Activated CD8-positive, alpha-beta T cell treated with anti-CD3 and anti-CD28 coated beads for 36 hours (primary cell): ENCODE results near the gene BICRA. TPM values are rescaled to one million over a fixed set of nuclear protein-coding genes. Genes with fewer than 3 reads are reported as not detected.

Experiments
- ATAC-seq: fragments of 200-7000 bp; cut with Tn5 transposase; one replicate; pipeline ENCODE4 v1.10.0; 2021; ENCODE audit warnings: mild to moderate bottlenecking, moderate library complexity
- CTCF ChIA-PET: fragments of 350-600 bp; sonication (Branson Sonifier 250); formaldehyde crosslinking; loops from one replicate; lab custom pipeline; 2021; ENCODE audit warnings: antibody characterized with exemption; lab: Charles Lee
- POLR2A ChIA-PET: fragments of 350-600 bp; sonication (Branson Sonifier 250); formaldehyde crosslinking; loops from one replicate; lab custom pipeline; 2021; ENCODE audit warnings: antibody characterized with exemption; lab: Charles Lee
- DNase-seq: peaks from one replicate; pipeline ENCODE4 v3.0.0-alpha.2; 2020
- H3K27ac Mint-ChIP-seq: one replicate; pipeline ENCODE4 v1.8.0; 2021; ENCODE audit warnings: mild to moderate bottlenecking, mixed read lengths
- H3K27me3 Mint-ChIP-seq: one replicate; pipeline ENCODE4 v1.8.0; 2021; ENCODE audit warnings: mixed read lengths
- H3K36me3 Mint-ChIP-seq: one replicate; pipeline ENCODE4 v1.8.0; 2021; ENCODE audit warnings: low read depth, mixed read lengths
- H3K4me1 Mint-ChIP-seq: one replicate; pipeline ENCODE4 v1.8.0; 2021; ENCODE audit warnings: low read depth, mixed read lengths
- H3K4me3 Mint-ChIP-seq: one replicate; pipeline ENCODE4 v1.8.0; 2021; ENCODE audit warnings: mild to moderate bottlenecking, moderate library complexity, mixed read lengths
- H3K9me3 Mint-ChIP-seq: one replicate; pipeline ENCODE4 v1.8.0; 2021; ENCODE audit warnings: mixed read lengths
- intact Hi-C: fragments of 100-400 bp; cut with micrococcal nuclease; formaldehyde crosslinking; loops from one replicate; pipeline ENCODE4 v1.10.0; 2022
- total RNA-seq, 2 experiments: library from RNA; stranded (reverse); gene quantifications; one replicate each; pipeline ENCODE4 v1.2.3, GENCODE V29; 2021
- TF ChIP-seq, protein P1 (sequence below): fragments of 200-600 bp; IDR thresholded peaks from one replicate; pipeline ENCODE4 v1.8.0; 2022; ENCODE audit warnings: antibody characterized with exemption, mild to moderate bottlenecking

The BICRA gene
- total RNA-seq, 2 experiments from 2014 or later: 8.7 to 8.8 TPM

DNA sequence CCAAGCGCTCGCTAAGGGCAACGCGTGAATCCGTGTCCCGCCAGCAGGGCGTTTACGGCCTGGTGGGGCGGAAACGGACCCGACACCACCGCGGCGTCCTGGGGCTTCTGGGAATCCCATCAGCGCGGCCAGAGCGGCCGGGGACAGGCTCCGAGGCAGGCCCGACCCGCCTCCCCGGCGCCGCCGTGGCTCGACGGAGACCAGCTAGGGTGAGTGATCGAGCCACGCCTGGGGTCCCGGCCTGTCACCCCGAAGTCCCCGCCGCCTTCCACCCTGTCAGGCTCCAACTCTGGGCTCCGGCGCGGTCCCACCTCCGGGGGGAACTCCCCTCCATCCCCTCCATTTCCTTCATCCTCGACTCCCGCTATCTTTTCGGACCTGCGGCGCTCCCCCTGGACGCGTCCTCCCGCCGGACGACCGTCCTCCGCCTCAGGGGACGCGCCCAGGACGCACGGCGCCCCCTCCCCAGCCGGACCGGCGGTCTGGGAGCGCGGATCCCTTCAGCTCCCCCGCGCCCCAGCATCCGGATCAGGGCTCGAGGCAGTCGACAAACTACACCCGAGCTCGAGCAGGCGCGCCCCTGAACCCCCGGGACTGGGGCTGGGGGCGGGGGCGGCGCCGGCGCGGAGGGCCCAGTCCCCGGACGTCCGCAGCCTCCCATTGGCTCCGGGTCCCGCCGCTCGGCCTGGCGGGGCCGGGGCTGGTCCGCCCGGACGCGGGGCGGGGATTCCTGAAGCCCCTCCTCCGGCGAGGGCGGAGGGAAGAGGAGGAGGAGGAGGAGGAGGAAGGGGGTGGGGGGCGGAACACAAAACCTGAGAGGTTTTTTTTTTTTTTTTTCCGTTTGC lies 638 bp upstream of the BICRA start:
- peaks cover 28% of the 10 kb centered on the region for H3K4me1 Mint-ChIP-seq
- peaks cover 3% of the 10 kb centered on the region for H3K36me3 Mint-ChIP-seq
- peak; percentile 95 for DNase-seq
- no peaks in the 10 kb centered on the region for H3K27me3 Mint-ChIP-seq
- ChIA-PET CTCF (interaction anchor here (1.4 to 1.9 kb wide), 2 partner anchors 8 to 171 kb away, joined by 3 to 4 read pairs; no protein-coding TSS in a partner anchor), POLR2A (interaction anchor here (0.6 to 1.6 kb wide), 8 partner anchors 8 to 175 kb away, joined by 3 to 6 read pairs (median 4); partner anchors contain the start of gene KPTN)
- intact Hi-C loops: no loop called here
- TF ChIP-seq, protein P1, sequence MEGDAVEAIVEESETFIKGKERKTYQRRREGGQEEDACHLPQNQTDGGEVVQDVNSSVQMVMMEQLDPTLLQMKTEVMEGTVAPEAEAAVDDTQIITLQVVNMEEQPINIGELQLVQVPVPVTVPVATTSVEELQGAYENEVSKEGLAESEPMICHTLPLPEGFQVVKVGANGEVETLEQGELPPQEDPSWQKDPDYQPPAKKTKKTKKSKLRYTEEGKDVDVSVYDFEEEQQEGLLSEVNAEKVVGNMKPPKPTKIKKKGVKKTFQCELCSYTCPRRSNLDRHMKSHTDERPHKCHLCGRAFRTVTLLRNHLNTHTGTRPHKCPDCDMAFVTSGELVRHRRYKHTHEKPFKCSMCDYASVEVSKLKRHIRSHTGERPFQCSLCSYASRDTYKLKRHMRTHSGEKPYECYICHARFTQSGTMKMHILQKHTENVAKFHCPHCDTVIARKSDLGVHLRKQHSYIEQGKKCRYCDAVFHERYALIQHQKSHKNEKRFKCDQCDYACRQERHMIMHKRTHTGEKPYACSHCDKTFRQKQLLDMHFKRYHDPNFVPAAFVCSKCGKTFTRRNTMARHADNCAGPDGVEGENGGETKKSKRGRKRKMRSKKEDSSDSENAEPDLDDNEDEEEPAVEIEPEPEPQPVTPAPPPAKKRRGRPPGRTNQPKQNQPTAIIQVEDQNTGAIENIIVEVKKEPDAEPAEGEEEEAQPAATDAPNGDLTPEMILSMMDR: peak; percentile 27
- H3K4me3 Mint-ChIP-seq: peak overlapping the region; percentile 79
- H3K9me3 Mint-ChIP-seq: no peaks in the 10 kb centered on the region
- ATAC-seq: peak; percentile 92
- H3K27ac Mint-ChIP-seq: peak overlapping the region; percentile 75

DNA sequence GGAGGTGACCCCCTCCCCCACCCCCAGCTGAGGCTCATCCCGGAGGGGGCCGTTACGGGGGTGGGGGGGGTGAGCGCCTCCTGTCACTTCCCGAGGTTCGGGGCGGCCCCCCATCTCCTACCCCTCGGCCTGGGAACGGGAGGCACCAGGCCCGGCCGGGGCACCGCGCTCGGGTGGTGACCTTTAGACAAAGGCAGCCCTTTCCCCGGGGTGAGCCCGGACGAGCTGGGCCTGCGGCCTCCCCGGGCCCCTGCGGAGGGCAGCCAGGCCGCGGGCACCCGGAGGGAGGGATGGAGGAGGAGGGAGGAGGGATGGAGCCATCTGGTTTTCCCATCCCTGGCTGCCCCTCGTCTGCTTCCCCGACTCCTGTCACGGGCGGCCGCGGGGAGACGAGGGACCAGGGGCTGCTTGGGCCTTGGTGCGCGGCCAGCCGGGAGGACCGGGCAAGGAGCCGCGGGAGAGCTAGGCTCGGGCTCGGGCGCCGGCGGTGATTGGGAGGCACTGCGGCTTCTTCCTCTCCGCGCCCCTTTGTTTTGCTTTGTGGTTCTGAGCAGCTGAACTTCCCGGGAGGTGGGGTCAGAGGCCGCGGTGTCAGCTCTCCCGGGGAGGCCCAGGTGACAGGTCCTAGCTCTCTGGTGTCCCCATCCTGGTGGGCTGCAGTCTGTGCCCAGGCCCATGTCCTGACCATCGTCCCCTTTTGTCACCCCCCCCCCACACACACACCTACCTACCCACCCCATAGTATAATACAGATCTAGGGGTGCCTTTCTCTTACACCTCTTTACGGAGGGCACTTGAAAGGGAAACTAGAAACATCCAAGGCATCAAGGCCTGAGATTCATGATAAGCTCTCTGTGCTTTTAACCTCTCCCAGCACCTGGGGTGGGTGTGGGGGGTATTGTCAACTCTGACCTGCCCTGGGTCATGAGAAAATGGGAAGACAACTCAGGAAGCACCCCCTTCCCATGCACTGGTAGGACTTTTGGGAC lies 1.3 kb downstream of the BICRA start:
- POLR2A ChIA-PET: interaction anchor here (0.5 to 5.0 kb wide), 7 partner anchors 10 to 150 kb away, joined by 3 to 34 read pairs (median 4); partner anchors contain the start of gene NOP53
- H3K9me3 Mint-ChIP-seq: no peaks in the 10 kb centered on the region

DNA sequence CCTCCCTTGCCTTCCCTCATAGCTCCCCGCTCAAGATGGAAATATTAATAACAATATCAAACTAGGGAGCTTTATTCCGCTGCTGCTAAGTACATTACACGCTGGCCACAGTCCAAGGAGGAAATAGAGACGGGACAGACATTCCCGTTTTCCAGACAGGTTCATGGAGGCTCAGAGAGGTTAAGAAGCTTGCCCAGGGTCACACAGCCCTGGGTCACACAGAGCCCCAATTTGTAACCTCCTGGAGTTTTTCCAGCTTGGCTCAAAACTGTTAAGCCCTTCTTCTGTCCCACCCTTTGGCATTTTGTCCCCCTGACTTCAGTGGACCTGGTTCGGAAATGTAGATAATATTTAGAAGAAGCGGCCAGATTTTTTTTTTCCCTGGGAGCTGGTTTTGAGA lies 2.0 kb downstream of the BICRA start:
- CTCF ChIA-PET: interaction anchor here (0.9 to 2.1 kb wide), 10 partner anchors 10 to 219 kb away, joined by 3 to 8 read pairs (median 6); partner anchors contain the start of genes EHD2 and NAPA
- intact Hi-C loops: no loop called here
- H3K36me3 Mint-ChIP-seq: peaks cover 11% of the 10 kb centered on the region
- peaks cover 31% of the 10 kb centered on the region for H3K4me1 Mint-ChIP-seq
- ATAC-seq (no peak), DNase-seq (no peak)
- H3K27ac Mint-ChIP-seq: peak overlapping the region; percentile 68
- H3K9me3 Mint-ChIP-seq: no peaks in the 10 kb centered on the region
- peak overlapping the region; percentile 87 for H3K4me3 Mint-ChIP-seq
- TF ChIP-seq, protein P1: no peak
- POLR2A ChIA-PET: interaction anchor here (0.6 to 5.0 kb wide), 6 partner anchors 11 to 134 kb away, joined by 3 to 34 read pairs (median 4); partner anchors contain the start of gene NOP53
- no peaks in the 10 kb centered on the region for H3K27me3 Mint-ChIP-seq

More for the DNA sequence above, 1.3 kb downstream of the BICRA start:
- no peaks in the 10 kb centered on the region for H3K27me3 Mint-ChIP-seq
- TF ChIP-seq, protein P1: no peak
- DNase-seq (peak; percentile 62), ATAC-seq (no peak)
- peak overlapping the region; percentile 87 for H3K4me3 Mint-ChIP-seq
- H3K27ac Mint-ChIP-seq: peak overlapping the region; percentile 68
- H3K4me1 Mint-ChIP-seq: peaks cover 27% of the 10 kb centered on the region
- H3K36me3 Mint-ChIP-seq: peaks cover 9% of the 10 kb centered on the region
- intact Hi-C loops: no loop called here
- CTCF ChIA-PET: interaction anchor here (0.9 to 2.1 kb wide), 10 partner anchors 10 to 219 kb away, joined by 3 to 8 read pairs (median 6); partner anchors contain the start of genes EHD2 and NAPA

DNA sequence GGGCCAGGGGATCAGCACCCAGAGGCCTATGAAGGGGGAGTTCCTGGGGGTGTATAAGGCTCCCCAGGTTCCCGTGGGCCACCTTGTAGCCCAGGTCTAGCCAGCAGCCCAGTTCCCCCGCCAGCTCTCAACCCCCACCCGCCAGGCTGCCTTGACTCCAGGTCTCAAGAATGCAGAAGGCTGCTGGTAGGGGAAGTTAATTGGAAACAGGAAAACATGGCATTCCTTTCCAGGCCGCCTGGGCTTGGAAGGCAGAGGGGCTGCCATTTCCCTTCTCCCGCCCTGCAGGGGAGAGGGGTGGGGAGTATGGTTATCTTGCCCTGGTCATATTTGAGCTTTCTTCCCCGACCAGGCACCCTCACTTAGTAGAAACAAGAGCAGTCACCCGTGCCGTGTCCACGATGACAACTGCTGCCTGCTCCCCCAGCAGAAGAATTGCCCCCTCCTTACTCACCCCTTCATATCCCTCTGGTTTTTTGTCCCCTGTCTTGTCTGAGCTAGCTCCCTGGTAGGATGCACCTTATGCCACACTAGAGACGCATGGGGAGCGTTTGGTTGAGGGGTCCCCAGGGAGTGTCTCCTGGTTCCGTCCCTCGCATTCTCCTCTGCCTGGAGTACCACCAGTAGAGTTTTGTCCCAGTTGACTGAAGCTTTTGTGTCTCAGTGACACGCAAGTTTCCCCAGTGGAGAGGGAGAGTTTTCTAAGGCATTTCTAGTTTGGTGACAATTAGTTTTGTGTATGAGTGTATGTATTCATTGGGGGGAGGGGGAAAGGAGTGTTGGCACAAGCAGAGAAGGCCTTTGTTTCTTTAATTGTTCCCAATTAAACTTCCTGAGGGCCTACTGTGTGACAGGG lies 4.5 kb downstream of the BICRA start:
- ChIA-PET CTCF (interaction anchor here (0.9 to 1.6 kb wide), 2 partner anchors 93 to 130 kb away, joined by 3 to 4 read pairs; no protein-coding TSS in a partner anchor), POLR2A (interaction anchor here (5.0 kb wide), 1 partner anchor 14 kb away, joined by 34 read pairs; no protein-coding TSS in a partner anchor)
- Mint-ChIP-seq H3K4me1 (peaks cover 30% of the 10 kb centered on the region), H3K9me3 (no peaks in the 10 kb centered on the region), H3K27ac (peak overlapping the region; percentile 1), H3K27me3 (no peaks in the 10 kb centered on the region), H3K36me3 (peaks cover 8% of the 10 kb centered on the region), H3K4me3 (no peak overlapping the region)
- DNase-seq (no peak), ATAC-seq (no peak)
- intact Hi-C loops: no loop called here
- TF ChIP-seq, protein P1: no peak
